HG02973 (cell line): ENCODE results near the gene ECT2.
"Not testable (repeated sequence)": the region's sequence is repeated elsewhere in the genome, so short reads cannot be mapped to it uniquely, and the experiment has no call there.

Experiments used
- ATAC-seq: cut with Tn5 transposase; IDR thresholded peaks from one replicate; pipeline ENCODE4 v1.9.1; 2021; ENCODE audit warnings: moderate library complexity; ENCODE audit not compliant: unreplicated experiment

ECT2 gene

GRCh38 chr3:172750368-172751174 is at the start of gene ECT2:
Gene ECT2, plus strand, starts transcription at chr3:172750726. Its CDS starts 3,805 bp downstream, at chr3:172754531.
- ATAC-seq: peak; percentile 97

- no peak for ATAC-seq
These were observed 49.5 kb upstream of the ECT2 start for GRCh38 chr3:172700936-172701455.

GRCh38 chr3:172701751-172702150 is 48.8 kb upstream of the ECT2 start:
- no peak for ATAC-seq

GRCh38 chr3:172702256-172702655 is 48.3 kb upstream of the ECT2 start:
- no peak for ATAC-seq

GRCh38 chr3:172702731-172703130 is 47.8 kb upstream of the ECT2 start:
- ATAC-seq: not testable (repeated sequence)

- ATAC-seq: no peak
These were observed 46.5 kb upstream of the ECT2 start for GRCh38 chr3:172704001-172704400.

- no peak for ATAC-seq
These were observed 45.4 kb upstream of the ECT2 start for GRCh38 chr3:172705170-172705569.

- no peak for ATAC-seq
These were observed 43.5 kb upstream of the ECT2 start for GRCh38 chr3:172707030-172707429.

GRCh38 chr3:172707967-172708366 is 42.6 kb upstream of the ECT2 start:
- no peak for ATAC-seq

- ATAC-seq: no peak
These were observed 41.4 kb upstream of the ECT2 start for GRCh38 chr3:172708921-172709773.

GRCh38 chr3:172709774-172710663 is 40.5 kb upstream of the ECT2 start:
- ATAC-seq: no peak

- ATAC-seq: peak; percentile 99
These were observed 39.7 kb upstream of the ECT2 start, which contains the start of gene NCEH1 for GRCh38 chr3:172710664-172711453. Gene NCEH1, minus strand, starts transcription at chr3:172711067. Its CDS starts 83 bp downstream, at chr3:172710984.

- ATAC-seq: no peak
These were observed 39.1 kb upstream of the ECT2 start for GRCh38 chr3:172711454-172711795.

GRCh38 chr3:172713316-172713715 is 37.2 kb upstream of the ECT2 start:
- no peak for ATAC-seq

- no peak for ATAC-seq
These were observed 34.0 kb upstream of the ECT2 start for GRCh38 chr3:172716476-172716875.

GRCh38 chr3:172717493-172718088 is 32.9 kb upstream of the ECT2 start:
- no peak for ATAC-seq

GRCh38 chr3:172722536-172723040 is 27.9 kb upstream of the ECT2 start:
- ATAC-seq: not testable (repeated sequence)

- ATAC-seq: no peak
These were observed 24.1 kb upstream of the ECT2 start for GRCh38 chr3:172726380-172726779.

GRCh38 chr3:172735014-172735413 is 15.5 kb upstream of the ECT2 start:
- ATAC-seq: no peak
